H1 (cell line): ENCODE results near the gene KNCN. TPM values are rescaled to one million over a fixed set of nuclear protein-coding genes. Genes with fewer than 3 reads are reported as not detected.

ENCODE experiments used
- GABPA ChIP-seq: IDR thresholded peaks from 2 replicates; pipeline ENCODE4 v1.6.1; 2011; ENCODE audit warnings: mild to moderate bottlenecking, low read length, moderate library complexity, borderline replicate concordance; ENCODE audit not compliant: insufficient read depth
- RBBP5 ChIP-seq: IDR thresholded peaks from 2 replicates; pipeline ENCODE4 v1.7.1; 2012; ENCODE audit warnings: low read depth, mild to moderate bottlenecking, inconsistent platforms, low read length, moderate library complexity, borderline replicate concordance
- polyA plus RNA-seq, 7 experiments: library from polyadenylated mRNA; depleted of rRNA in 3 of 7; stranded (reverse) in 5 of 7; unstranded in 2 of 7; fragments of >200 nt in 5 of 7; fragments of 200-250 nt in 2 of 7; gene quantifications; 1 replicate in 5 of 7; 2 replicates in 1 of 7; 4 replicates in 1 of 7; pipeline versions ENCODE4 v1.2.1 to v1.2.3, GENCODE V29; 2011 to 2013; ENCODE audit warnings: missing spikeins in 2 of 7, mixed read lengths in 2 of 7
- total RNA-seq: library from RNA; stranded (reverse); fragmentation: NEBNext Ultra II Directional; extraction: Animal tissue kit (Norgen Biotek cat#: 25700); gene quantifications from 2 replicates; pipeline ENCODE4 v1.2.1, GENCODE V29; 2021

The KNCN gene
- total and polyA plus RNA-seq, 2 of the 8 experiments (the other 6 are each of a cell fraction or from before 2014, with no cell fraction given), result not detected

DNA sequence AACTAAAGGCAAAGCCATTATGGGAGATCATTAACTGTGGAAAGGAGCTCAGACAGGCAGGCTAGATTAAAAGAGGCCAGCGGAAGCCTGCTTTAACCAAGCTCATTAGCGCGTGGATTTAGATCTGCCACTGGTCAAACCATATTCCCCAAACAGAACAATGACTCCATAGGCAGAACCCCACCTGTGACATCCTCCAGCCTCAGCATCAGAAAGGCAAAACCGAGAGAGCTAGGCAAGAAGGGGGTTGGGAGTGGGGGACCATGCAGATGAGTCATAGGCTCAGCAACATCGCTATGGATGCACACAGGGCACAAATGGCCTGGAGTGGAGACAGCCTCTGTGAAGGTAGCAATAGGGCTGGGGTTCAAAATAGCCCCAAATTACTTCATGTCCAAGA lies 32.0 kb upstream of the KNCN start (continued):
- TF ChIP-seq GABPA, result no peak
- no peak for TF ChIP-seq RBBP5
